22Rv1 (cell line): ENCODE data around the gene ALKAL2.

Experiments used
- H3K27ac ChIP-seq: fragments of 450-650 bp; 2 replicates; pipeline ENCODE4 v1.5.1; 2017
- ZFX ChIP-seq: fragments of 450-650 bp; IDR thresholded peaks from 2 replicates; pipeline ENCODE4 v1.6.1; 2017; ENCODE audit warnings: antibody characterized with exemption, borderline replicate concordance
- TF ChIP-seq, protein P1 (sequence below): fragments of 450-650 bp; IDR thresholded peaks from 2 replicates; pipeline ENCODE4 v1.5.1; 2017; ENCODE audit warnings: mild to moderate bottlenecking

ALKAL2 gene

DNA sequence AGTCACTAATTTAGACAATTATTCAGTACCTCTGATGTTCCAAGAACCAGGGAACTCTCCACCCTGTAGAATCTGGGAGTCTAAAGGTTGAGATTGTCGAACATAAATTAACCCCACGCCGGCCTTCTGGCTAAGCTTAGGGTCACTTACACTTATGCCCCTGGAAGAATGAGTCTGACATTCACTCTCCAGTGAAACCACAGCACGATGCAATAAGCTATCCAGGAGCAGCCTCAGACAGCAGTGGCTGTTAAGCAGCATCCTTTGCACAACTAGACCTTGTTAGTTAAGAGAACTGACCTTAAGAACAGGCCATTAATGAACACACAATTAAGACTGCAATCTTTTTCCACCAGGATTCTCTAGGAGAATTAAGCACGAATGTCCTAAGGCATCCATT lies 49.0 kb downstream of the ALKAL2 start:
- H3K27ac ChIP-seq = no peak overlapping the region
- TF ChIP-seq, protein P1, sequence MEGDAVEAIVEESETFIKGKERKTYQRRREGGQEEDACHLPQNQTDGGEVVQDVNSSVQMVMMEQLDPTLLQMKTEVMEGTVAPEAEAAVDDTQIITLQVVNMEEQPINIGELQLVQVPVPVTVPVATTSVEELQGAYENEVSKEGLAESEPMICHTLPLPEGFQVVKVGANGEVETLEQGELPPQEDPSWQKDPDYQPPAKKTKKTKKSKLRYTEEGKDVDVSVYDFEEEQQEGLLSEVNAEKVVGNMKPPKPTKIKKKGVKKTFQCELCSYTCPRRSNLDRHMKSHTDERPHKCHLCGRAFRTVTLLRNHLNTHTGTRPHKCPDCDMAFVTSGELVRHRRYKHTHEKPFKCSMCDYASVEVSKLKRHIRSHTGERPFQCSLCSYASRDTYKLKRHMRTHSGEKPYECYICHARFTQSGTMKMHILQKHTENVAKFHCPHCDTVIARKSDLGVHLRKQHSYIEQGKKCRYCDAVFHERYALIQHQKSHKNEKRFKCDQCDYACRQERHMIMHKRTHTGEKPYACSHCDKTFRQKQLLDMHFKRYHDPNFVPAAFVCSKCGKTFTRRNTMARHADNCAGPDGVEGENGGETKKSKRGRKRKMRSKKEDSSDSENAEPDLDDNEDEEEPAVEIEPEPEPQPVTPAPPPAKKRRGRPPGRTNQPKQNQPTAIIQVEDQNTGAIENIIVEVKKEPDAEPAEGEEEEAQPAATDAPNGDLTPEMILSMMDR = no peak
- TF ChIP-seq ZFX = no peak

DNA sequence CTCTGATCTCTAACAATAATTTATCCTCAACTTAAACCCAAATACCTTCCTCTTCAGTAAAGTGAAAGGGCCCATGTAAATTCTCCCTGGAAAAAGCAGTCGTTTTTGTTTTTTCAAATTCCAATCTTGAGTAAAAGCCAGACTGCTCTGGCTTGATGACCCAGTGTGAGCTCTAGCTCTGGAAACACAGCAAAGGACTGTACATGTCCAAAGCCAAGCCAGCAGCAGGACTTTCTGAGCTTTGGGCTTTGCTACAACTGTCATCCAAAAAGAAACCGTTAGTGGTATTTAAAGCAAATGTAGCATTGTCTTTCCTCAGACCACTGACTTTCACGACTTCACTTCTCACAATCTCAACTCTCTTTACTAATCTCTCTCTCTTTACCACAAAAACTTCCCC lies 49.5 kb downstream of the ALKAL2 start:
- TF ChIP-seq, protein P1 = no peak
- TF ChIP-seq ZFX = no peak

DNA sequence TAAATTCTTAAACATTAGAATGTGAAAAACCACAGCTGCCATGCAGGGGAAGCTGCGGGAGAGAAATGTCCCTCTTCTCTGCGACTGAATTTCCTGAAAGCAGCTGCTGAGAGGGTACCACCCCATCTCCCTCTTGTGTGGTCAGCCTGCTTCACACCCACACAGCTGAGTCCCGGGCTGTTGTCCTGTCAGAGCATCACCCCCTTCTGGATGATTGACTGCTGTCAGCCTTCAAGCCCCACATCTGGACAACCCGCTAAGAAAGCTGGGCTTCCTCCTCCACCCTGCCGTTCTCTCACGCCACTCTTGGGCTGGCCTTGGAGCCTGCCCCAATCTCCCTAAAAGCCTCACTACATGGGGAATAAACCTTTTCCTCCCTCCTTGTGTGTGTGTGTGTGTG lies 50.0 kb downstream of the ALKAL2 start:
- no peak overlapping the region for H3K27ac ChIP-seq
- TF ChIP-seq, protein P1 = no peak
- no peak for TF ChIP-seq ZFX

More for the DNA sequence above, 49.5 kb downstream of the ALKAL2 start:
- no peak overlapping the region for H3K27ac ChIP-seq

DNA sequence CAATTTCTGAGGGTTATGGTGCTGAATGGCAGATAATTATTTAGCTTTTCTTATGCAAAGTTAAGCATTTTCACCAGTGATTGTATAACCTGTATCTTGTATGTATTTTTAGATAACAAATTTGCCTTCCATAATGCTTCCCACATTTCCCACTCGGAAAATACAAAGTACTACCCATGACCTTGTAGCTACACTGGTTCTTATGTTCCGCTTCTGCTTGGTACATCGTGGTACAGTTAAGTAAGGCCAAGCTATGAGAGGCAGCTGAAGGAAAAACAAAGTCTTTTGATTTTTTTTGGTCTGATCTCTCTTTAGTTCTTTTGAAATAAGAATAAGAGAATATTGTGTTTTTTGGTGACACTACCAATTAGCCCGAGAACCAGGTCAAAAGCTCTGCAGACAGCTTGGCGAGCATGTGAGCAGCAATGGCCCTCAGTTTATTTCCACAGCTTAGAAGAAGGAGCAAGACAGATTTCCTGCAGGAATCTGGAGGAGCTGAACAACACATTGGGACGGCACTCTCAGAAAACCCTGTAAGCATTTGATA lies 50.8 kb downstream of the ALKAL2 start:
- TF ChIP-seq, protein P1 = no peak
- TF ChIP-seq ZFX = no peak
- no peak overlapping the region for H3K27ac ChIP-seq

DNA sequence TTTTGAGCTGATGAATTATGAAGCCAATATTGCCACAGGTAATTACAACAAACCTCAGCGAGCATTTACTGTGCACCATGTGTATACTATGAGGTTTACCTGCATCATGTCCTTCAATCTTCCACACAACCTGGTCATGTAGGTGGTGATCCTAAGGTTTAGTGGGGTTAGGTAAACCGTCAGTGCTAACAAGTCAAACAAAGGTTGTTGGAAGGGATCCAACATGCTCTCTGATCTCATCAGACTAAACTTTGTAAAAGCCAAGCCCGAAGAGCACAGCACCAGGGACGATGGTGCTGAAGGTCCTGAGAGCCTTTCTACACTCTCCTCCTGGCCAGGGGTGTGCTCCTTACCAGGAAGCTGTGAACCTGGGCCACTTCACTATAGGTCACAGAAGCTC lies 53.5 kb downstream of the ALKAL2 start:
- H3K27ac ChIP-seq = no peak overlapping the region
- TF ChIP-seq, protein P1 = no peak
- no peak for TF ChIP-seq ZFX

DNA sequence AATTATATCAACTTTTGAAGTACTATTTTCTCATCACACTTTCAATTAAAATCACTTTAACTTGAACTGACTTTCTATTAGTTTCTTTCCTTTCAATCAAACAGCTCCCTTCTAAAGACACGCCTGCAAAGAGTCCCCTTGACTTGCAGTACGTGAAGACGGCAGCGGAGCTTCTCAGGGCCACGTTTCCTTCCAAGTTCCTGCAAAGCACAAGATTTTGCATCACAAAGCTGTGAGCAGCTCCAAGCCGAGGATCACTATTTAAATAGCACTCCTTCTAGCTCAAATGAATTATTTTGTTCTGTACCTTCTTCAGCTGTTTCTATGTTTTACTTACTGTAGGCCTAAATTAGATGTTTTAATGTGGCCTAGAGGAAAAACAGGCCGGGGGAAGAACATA lies 54.9 kb downstream of the ALKAL2 start:
- no peak overlapping the region for H3K27ac ChIP-seq

DNA sequence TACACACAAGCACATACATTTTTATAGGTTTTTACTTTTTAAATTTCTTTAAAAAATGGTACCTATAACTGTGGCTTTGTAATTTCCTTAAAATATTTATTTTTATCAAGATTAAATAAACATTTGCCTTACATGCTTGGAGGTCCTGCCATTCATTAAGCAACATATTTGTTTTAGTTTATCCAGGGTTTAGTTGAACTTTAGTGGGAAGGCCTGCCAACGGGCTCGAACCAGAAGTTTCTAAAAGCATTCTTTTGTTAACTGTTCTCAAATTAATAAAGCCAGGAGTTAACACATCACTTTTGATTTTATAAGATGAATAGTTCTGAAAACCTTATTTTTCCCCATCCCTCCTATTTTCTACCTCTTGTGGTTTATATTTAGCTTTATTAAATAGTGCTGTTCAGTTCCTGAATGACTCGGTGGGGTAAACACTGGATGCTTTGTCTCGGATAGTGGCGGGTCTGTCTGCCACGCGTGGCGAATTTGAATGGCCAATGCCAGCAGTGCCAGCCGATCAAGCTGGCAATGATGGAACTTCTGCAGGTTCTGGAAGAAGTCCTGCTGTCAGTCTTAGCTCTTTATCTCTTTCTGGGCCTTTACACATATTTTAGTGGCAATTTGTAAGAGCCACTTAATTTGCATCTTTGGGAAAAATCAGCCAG lies 56.2 kb downstream of the ALKAL2 start:
- H3K27ac ChIP-seq = no peak overlapping the region
- no peak for TF ChIP-seq ZFX
- TF ChIP-seq, protein P1 = no peak

More for the DNA sequence above, 54.9 kb downstream of the ALKAL2 start:
- no peak for TF ChIP-seq ZFX
